ENCODE measurements around the gene ITPK1. TPM values are rescaled to one million over a fixed set of nuclear protein-coding genes. Genes with fewer than 3 reads are reported as not detected.

The ITPK1 gene
- total RNA-seq, 1 donor from 2014 or later: 43.0 TPM

- DNase-seq (no peak), ATAC-seq (ENCODE audit: low read depth) (no peak)
- H3K27me3 Mint-ChIP-seq: no peaks in the 10 kb centered on the region
- intact Hi-C loops (cut with micrococcal nuclease): loop anchor here (5.0 to 10.0 kb wide), 2 partner anchors 83 to 595 kb away; no protein-coding TSS in a partner anchor
- H3K4me1 Mint-ChIP-seq: peaks cover 4% of the 10 kb centered on the region
- H3K9me3 Mint-ChIP-seq: no peaks in the 10 kb centered on the region
- POLR2A ChIA-PET: no interaction called here
- H3K36me3 Mint-ChIP-seq (ENCODE audit: low read depth): peaks cover 49% of the 10 kb centered on the region
- CTCF ChIA-PET: no interaction called here
- no peak overlapping the region for H3K27ac Mint-ChIP-seq
- TF ChIP-seq CTCF (IDR thresholded peaks at IDR 0.05): no peak
- no peak overlapping the region for H3K4me3 Mint-ChIP-seq
Observed at GRCh38 chr14:92949496-92950192, 166.1 kb downstream of the ITPK1 start.

- CTCF ChIA-PET: no interaction called here
- DNase-seq: no peak
- intact Hi-C loops (cut with micrococcal nuclease): no loop called here
- Mint-ChIP-seq H3K9me3 (no peaks in the 10 kb centered on the region), H3K4me3 (no peak overlapping the region), H3K27me3 (no peaks in the 10 kb centered on the region), H3K4me1 (peaks cover 4% of the 10 kb centered on the region), H3K36me3 (ENCODE audit: low read depth) (peaks cover 51% of the 10 kb centered on the region), H3K27ac (no peak overlapping the region)
- TF ChIP-seq CTCF (IDR thresholded peaks at IDR 0.05): no peak
- POLR2A ChIA-PET: no interaction called here
- ATAC-seq (ENCODE audit: low read depth): no peak
Observed at GRCh38 chr14:92948647-92949046, 167.1 kb downstream of the ITPK1 start.

GRCh38 chr14:92946847-92947545 lies 168.7 kb downstream of the ITPK1 start:
- ChIA-PET CTCF (interaction anchor here (1.1 kb wide), 1 partner anchor 192 kb away, joined by 3 read pairs; no protein-coding TSS in a partner anchor), POLR2A (no interaction called here)
- DNase-seq: no peak
- TF ChIP-seq CTCF (IDR thresholded peaks at IDR 0.05): no peak
- intact Hi-C loops (cut with micrococcal nuclease): no loop called here
- Mint-ChIP-seq H3K36me3 (ENCODE audit: low read depth) (peaks cover 57% of the 10 kb centered on the region), H3K27me3 (no peaks in the 10 kb centered on the region), H3K27ac (no peak overlapping the region), H3K4me3 (no peak overlapping the region), H3K9me3 (no peaks in the 10 kb centered on the region), H3K4me1 (peaks cover 3% of the 10 kb centered on the region)
- no peak for ATAC-seq (ENCODE audit: low read depth)

GRCh38 chr14:92945959-92946846 lies 169.5 kb downstream of the ITPK1 start:
- ChIA-PET POLR2A (no interaction called here), CTCF (interaction anchor here (1.1 kb wide), 1 partner anchor 193 kb away, joined by 3 read pairs; no protein-coding TSS in a partner anchor)
- TF ChIP-seq CTCF (IDR thresholded peaks at IDR 0.05): no peak
- intact Hi-C loops (cut with micrococcal nuclease): no loop called here
- Mint-ChIP-seq H3K4me3 (no peak overlapping the region), H3K36me3 (ENCODE audit: low read depth) (peaks cover 60% of the 10 kb centered on the region), H3K9me3 (no peaks in the 10 kb centered on the region), H3K27me3 (no peaks in the 10 kb centered on the region), H3K27ac (no peak overlapping the region), H3K4me1 (no peaks in the 10 kb centered on the region)
- ATAC-seq (ENCODE audit: low read depth) (no peak), DNase-seq (no peak)

GRCh38 chr14:92945544-92945943 lies 170.2 kb downstream of the ITPK1 start:
- no peak overlapping the region for H3K27ac Mint-ChIP-seq
- CTCF ChIA-PET: no interaction called here

More at GRCh38 chr14:92945544-92945943, 170.2 kb downstream of the ITPK1 start:
- Mint-ChIP-seq H3K4me1 (no peaks in the 10 kb centered on the region), H3K9me3 (no peaks in the 10 kb centered on the region), H3K36me3 (ENCODE audit: low read depth) (peaks cover 61% of the 10 kb centered on the region), H3K4me3 (no peak overlapping the region), H3K27me3 (no peaks in the 10 kb centered on the region)
- DNase-seq (no peak), ATAC-seq (ENCODE audit: low read depth) (no peak)
- POLR2A ChIA-PET: no interaction called here
- no peak for TF ChIP-seq CTCF (IDR thresholded peaks at IDR 0.05)
- intact Hi-C loops (cut with micrococcal nuclease): no loop called here

All from activated B cell treated with CpG ODN at 0.5 μM for 24 hours (primary cell).